GM21381 (cell line): ENCODE data around the gene PSIP1.
A peak's percentile ranks its signal among the peaks of the same experiment; 100 is the strongest.

Experiments used
- ATAC-seq: cut with Tn5 transposase; IDR thresholded peaks from one replicate; pipeline ENCODE4 v1.9.1; 2021; ENCODE audit warnings: mild to moderate bottlenecking, moderate library complexity; ENCODE audit not compliant: unreplicated experiment

Gene PSIP1

GRCh38 chr9:15509931-15510788, 610 bp downstream of the PSIP1 start:
- ATAC-seq: peak; percentile 40

- ATAC-seq: no peak
These were observed 4.8 kb downstream of the PSIP1 start for GRCh38 chr9:15505921-15506320.

- no peak for ATAC-seq
These were observed 9.0 kb downstream of the PSIP1 start for GRCh38 chr9:15501803-15502202.

- no peak for ATAC-seq
These were observed 9.6 kb downstream of the PSIP1 start for GRCh38 chr9:15501179-15501578.

- no peak for ATAC-seq
These were observed 11.6 kb downstream of the PSIP1 start for GRCh38 chr9:15499139-15499538.

GRCh38 chr9:15498246-15498995, 12.3 kb downstream of the PSIP1 start:
- no peak for ATAC-seq

GRCh38 chr9:15492485-15493150, 18.2 kb downstream of the PSIP1 start:
- ATAC-seq: no peak

- no peak for ATAC-seq
These were observed 18.8 kb downstream of the PSIP1 start for GRCh38 chr9:15491950-15492349.

- ATAC-seq: no peak
These were observed 24.7 kb downstream of the PSIP1 start for GRCh38 chr9:15485836-15486666.

GRCh38 chr9:15484802-15485201, 26.0 kb downstream of the PSIP1 start:
- ATAC-seq: no peak

GRCh38 chr9:15482146-15482545, 28.6 kb downstream of the PSIP1 start:
- ATAC-seq: no peak

GRCh38 chr9:15480028-15480427, 30.7 kb downstream of the PSIP1 start:
- no peak for ATAC-seq

GRCh38 chr9:15475923-15476536, 34.7 kb downstream of the PSIP1 start:
- no peak for ATAC-seq

GRCh38 chr9:15469862-15470261, 40.9 kb downstream of the PSIP1 start:
- no peak for ATAC-seq

- ATAC-seq: no peak
These were observed 41.4 kb downstream of the PSIP1 start for GRCh38 chr9:15469406-15469805.

GRCh38 chr9:15468145-15468544, 42.6 kb downstream of the PSIP1 start:
- no peak for ATAC-seq

- ATAC-seq: no peak
These were observed 49.2 kb downstream of the PSIP1 start for GRCh38 chr9:15461601-15462000.

GRCh38 chr9:15461056-15461455, 49.7 kb downstream of the PSIP1 start:
- ATAC-seq: no peak

- ATAC-seq: no peak
These were observed 56.8 kb downstream of the PSIP1 start for GRCh38 chr9:15453956-15454355.

- ATAC-seq: no peak
These were observed 66.6 kb downstream of the PSIP1 start for GRCh38 chr9:15444141-15444540.
